Right forelimb (tissue), 1 donor: Measurements from ENCODE around the gene VPS35L.
A peak's percentile ranks its signal among the peaks of the same experiment; 100 is the strongest.
"Not testable (repeated sequence)": the region's sequence is repeated elsewhere in the genome, so short reads cannot be mapped to it uniquely, and the experiment has no call there.

Experiments used
- DNase-seq: peaks from one replicate; pipeline ENCODE4 v3.0.0-alpha.2; 2018

The VPS35L gene

DNA sequence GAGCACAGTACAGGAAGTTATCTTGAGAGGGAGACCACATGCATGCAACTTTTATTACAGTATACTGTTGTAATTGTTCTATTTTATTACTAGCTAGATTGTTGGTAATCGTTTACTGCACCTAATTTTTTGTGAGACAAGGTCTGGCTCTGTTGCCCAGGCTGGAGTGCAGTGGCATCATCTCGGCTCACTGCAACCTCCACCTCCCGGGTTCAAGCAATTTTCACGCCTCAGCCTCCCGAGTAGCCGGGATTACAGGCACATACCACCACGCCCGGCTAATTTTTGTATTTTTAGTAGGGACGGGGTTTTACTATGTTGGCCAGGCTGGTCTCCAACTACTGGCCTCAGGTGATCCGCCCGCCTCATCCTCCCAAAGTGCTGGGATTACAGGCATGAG, 161.2 kb downstream of the VPS35L start:
- DNase-seq = not testable (repeated sequence)

DNA sequence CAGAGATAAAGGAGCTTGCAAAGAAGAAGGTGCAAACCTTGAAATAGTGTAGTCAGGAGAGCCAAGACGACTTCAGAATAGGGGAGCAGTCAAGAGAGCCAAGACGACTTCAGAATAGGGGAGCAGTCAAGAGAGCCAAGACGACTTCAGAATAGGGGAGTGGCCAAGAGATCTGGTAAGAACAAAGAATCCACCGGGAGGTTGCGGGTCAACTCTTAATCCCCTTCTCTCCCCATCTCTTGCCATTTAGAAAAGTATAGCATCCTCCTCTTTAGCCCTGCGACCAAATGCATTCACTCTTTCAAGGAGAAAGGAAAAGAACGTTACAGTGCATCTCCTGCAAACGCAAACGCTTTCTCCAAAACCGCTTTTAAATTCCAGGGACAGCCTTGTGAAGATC, 161.8 kb downstream of the VPS35L start:
- DNase-seq = no peak

DNA sequence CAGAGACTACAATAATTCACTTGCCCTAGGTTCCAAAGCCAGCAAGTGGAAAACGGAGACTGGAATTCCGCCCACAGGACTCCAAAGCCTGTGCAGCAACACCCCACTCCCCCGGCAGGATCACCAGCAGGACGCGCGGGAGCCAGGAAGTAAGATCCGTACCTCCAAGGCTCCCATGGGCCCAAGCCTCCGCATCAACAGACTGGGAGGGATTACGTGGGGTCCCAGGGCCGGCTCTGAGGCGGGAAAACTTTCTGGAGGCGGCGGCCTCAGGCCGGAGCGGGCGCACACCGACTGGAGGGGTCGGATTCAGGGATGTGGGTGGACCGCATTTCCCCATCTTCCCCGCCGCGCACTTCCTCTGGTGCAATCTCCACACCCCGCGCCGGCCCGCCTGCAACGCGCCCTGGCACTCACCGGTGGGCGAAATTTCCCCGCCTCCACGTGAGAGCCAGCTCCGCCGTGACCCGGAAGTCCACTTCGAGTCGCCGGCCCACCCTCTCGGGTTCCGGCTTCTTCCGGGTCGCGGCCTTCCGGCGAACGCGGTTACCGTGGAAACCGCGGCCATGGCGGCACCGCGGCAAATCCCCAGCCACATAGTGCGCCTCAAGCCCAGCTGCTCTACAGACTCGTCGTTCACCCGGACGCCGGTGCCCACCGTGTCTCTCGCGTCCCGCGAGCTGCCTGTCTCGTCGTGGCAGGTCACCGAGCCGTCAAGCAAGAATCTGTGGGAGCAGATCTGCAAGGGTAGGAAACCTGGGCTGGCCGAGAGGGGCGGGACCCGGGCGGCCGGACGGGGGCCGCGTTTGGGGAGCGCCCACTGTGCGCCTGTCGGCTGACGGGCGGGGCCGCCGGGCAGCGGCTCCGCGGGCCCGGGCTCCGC, 162.5 kb downstream of the VPS35L start, which contains the start of the genes IQCK and KNOP1:
TSS of gene IQCK (plus strand) at position 531 of the 883 bp plus-strand sequence. CDS start at position 567, 36 bp downstream.
TSS of gene KNOP1 (minus strand) at position 487 of the 883 bp plus-strand sequence. CDS start 3,192 bp downstream, outside the sequence.
- peak; percentile 93 for DNase-seq

DNA sequence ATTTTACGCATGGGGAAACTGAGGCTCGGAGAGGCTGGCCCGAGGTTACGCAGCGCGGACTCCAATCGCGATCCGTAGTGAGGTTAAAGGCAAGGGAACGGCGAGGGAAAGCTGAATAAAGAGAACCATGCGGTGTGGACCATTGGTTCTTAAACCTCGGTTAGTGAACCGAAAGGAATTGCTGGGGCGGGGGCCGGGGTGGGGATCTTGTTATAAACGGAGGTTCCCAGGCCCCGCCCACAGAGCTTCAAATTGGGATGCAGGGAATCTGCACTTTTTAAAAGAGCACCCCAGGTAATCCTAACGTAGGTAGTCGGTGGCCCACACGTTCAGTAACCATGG, 163.1 kb downstream of the VPS35L start:
- DNase-seq = no peak

DNA sequence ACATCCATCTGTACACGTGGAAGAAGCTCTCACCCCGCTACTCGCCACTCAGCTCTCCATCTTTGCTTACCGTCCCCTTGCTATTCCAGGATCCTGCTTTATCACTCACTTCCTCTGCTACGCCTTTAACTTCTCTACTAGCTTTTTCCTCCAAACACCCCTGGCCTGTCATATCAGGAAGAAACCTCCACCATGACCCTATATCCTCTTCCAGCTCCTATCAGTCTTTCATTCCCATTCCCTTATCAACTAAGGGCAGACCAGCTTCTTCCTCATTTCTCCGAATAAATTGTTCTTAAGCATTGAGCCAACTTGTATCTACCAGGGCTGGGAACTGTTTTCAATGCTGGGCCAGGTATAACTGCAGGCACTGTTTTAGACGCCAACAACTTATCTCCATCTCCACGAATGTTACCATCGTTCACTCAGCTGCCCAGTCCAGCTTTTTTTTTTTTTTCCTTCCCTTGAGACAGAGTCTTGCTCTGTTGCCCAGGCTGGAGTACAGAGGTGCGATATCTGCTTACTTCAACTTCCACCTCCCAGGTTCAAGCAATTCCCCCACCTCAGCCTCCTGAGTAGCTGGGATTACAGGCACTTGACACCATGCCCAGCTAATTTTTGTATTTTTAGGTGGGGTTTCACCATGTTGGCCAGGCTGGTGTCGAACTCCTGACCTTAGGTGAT, 166.9 kb downstream of the VPS35L start:
- DNase-seq = no peak

DNA sequence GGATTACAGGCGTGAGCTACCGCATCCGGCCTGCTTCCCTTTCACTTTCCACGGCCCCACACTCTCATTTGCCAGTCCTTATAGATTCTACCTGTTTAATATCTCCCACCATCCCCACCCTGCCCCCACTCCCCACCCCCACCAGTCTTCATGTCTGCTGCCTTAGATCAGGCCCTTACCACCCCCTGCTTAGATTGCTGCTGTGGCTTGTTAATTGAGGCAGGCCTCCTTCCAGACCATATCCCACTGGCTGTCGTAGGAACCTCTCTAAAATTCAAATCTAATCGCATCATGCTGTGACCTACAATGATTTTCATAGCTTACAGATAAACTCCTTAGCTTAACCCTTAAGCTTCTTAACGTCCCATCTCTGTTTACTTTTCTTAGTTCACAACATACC, 167.5 kb downstream of the VPS35L start:
- no peak for DNase-seq

DNA sequence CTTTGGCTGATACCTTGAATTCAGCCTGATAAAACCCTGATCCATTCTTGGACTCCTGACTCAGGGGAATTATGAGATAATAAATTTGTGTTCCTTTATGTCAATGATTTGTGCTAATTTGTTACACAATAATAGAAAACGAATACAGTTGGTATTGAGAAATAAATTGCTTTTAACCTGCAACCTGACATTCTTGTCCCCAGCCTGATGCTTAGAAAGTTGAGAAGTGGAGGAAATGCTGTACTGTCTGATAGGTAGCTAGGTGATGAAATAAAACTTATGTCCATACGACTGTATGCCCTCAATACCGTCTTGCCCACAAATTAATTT, 173.1 kb downstream of the VPS35L start:
- no peak for DNase-seq

DNA sequence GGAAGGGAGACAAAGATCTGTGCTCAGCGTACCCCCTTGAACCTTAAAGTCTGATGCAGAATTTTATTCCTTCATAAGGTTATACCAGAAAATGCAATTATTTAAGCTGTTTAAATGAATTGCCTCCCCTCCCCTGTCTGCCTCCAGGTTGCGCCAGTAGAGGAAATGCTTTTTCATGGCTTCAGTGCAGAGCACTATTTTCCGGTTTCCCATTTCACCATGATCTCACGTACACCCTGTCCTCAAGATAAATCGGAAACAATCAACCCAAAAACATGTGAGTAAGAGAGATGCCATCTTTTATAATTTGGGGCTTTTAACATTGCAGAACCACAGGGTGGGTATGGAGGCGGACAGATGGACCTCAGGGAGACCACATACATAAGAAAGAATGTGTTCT, 178.0 kb downstream of the VPS35L start:
- DNase-seq = no peak

DNA sequence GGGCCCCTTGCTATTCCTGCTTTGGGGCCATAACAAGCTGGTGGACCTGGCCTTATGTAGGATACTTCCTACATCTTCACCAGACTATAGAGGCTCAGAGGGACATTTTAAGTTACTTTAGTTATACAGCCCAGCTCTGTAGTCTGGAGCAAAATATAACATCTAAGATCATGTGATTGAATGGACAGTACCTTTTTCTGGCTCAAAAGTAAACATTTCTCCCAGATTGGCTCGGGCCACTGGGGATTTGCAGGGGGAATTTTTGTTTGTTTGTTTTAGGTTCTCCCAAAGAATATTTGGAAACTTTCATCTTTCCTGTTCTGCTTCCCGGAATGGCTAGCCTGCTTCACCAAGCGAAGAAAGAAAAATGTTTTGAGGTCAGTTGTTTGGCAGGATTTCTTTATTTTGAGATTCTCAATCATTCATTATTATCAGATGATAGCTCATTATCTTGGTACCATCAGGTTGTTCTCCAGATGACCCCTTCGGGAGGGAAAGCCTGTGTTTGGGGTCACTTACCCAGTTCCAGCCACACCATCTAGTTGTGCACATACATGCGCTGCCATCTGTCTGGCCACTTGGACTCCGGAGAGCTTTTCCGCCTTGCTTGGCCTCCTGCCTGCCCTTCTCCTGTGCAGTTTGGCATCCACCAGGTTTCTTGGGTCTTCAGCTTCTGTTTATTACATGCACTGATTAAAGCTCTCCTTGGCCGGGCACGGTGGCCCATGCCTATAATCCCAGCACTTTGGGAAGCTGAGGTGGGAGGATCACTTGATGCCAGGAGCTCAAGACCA, 179.8 kb downstream of the VPS35L start:
- no peak for DNase-seq

DNA sequence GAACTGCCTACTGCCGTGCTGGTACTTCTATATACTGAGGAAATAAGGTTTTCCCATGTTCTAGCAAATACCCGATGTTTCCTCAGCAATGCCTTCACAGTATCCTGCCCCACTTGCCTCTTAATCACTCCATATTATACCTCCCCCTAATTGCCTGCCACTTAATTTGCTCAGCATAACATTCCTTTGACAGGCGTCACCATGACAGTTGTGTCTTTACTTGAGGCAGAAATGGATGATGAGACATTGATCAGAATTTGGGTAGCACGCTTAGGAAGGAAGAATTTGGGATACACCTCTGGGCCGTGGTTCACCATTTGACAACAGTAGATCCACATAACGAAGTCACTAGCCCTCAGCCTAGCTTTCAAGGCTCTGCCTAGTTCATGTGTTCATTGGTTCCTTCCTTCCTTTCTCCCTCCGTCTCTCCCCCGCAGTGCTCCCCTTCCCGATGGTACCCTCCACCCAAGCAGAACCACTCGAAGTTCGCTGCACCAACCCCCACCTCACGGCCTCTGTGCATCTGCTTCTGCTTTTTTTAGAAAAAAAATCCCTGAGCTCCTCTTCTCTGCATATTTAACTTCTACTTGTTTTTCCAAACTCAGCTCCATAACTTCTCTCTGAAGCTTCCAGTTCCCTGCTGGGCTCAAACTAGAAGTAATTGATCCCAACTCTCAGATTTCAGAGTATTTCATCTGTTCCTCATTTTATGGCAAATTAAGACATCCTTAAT, 182.0 kb downstream of the VPS35L start:
- no peak for DNase-seq

DNA sequence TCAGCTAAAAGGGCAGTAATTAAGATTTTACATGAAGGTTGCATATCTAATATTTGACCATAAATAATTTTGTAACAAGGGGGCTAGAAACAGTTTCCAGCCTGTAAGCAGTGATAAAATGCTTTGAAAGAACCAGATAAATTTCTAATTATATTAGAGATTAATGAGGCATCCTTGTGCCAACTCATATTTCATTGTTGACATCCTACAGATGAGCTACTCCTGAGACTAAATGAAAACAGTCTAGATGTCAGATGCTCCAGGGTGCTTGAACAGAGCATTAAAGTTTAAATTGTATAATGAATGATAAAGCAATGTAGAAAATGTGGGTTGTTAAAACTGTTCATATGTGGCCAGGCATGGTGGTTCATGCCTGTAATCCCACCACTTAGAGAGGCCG, 185.9 kb downstream of the VPS35L start:
- DNase-seq = no peak

DNA sequence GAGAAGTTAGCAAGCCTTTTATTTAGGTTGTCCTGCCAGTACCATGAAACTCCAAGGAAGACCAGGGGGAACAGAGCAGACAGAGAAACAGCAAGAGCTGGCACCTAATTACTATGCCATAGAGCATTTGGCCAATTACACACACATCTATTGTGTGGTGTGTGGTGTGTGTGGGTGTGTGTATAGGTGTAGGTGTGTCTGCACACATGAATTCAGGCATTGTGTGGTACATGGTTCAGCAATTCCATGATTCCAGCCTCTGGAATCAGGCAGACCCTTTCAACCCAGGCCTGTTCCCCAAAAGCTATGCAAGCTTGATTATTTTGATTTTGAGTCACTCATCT, 188.3 kb downstream of the VPS35L start:
- no peak for DNase-seq

DNA sequence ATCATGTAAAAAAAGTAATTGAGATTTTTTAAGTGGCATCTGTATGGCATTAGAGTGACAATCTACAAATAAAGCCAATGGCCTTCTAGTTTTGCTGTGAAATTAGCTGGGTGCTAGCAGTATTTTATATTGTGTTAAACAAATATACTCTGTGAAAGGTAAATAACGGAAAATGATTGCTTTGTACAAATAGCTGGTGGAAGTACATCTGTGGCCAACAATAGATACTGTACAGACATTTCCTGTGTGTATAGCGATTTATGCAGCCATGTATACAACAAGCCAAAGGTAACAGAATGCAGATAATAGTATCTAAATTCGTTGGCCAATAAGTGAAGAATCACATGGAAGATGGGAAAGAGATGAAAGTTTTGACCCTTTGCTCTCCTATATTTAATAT, 189.2 kb downstream of the VPS35L start:
- DNase-seq = no peak

DNA sequence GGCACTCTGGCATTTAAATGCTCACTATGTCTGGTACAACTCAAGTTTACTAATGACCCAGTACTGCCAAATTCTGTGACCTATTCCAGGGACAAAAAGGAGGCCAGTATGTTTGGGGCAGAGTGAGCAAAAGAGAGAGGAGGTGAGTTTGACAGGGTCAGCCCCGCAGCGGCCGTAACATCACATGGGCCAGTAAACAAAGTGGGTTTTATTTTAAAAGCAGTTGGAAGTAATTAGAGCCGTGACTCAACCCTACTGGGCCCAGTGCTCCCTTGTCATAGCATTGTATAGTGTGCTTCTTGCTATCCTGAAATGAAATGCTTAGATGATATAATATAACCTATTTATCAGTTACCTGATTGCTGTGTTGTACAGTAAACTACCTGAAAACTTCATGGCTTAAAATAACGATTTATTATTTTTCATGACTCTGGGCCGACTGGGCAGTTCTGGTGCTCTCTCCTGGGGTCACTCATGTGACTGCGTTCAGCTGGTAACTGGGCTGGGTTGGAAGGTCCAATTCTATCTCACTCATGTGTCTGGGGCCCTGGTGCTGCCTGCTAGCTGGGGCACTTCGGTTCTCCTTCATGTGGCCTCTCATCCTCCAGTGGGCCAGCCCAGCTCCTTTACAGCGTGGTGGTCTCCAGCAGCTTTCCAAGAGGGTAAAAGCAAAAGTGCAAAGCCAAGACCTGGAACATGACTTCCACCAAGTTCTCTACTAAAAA, 189.9 kb downstream of the VPS35L start:
- DNase-seq = no peak

DNA sequence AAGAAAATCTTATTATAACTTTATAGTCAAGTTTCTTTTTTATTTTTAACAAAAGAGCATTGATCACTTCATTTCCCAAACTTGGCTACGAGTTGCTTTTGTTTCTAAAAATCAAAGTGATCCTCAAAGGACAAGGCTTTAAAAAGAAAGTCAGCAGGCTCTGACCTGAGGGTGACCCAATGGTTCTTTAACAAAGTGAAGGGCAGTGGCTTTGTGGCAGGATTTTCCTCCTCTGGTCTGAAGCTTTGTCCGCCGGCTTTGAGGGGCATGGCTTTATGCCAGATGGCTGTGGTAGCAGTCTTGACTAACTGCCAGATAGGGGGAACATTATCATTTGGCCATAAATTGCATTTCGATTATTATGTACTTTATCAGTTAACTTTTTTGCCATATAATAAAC, 191.1 kb downstream of the VPS35L start:
- DNase-seq = no peak

DNA sequence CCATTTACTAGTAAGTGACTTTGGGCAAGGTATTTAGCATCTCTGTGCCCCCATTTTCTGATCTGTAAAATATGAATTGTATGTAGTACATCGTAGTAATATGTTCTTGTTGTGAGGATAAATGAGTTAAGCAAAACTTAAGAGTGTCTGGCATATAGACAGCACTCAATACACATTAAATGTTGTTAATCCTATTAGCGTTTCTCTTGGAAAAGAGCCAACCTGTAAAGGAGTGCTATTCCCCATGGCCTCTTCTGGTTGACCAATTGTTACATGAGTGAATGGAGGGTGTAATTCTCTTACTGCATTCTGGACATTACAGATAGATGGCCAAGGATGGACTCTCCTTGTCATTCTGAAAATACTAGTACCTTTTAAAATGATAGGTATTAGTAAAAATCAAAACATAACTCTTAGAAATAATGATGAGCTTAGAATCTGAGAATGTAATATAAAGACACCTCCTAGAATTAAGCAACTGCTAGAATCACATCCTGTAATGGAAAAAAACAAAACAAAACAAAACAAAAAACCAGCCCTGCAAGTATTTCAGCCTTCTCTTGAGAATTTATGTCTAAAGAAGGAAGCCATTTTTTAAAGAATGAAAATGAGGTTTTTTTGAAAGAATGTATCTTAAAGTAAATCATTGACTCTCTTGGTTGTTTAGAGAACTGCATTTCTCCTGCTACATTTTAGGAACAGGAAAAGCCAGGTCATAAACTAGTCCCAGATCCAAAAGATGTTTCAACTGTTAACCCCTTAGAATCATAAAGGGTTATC, 193.1 kb downstream of the VPS35L start:
- DNase-seq = no peak

DNA sequence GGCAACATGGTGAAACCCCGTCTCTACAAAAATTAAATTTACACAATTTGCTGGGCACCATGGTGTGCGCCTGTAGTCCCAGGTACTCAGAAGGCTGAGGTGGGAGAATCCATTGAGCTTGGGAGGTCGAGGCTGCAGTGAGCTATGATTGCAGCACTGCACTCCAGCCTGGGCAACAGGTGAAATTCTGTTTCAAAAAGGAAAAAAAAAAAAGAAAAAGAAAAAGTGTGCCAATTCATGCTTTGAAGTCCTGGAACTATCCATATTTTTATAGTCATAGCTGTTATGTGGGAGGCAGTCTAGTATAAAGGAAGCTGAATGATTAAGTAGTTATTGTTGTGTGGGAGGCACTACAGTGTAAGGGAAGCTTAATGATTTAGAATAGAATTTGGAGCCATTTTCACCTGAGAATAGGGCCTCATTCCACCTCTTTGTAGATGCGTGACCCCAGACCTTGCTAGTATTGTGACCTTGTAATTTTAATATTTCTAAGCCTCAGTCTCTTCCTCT, 194.1 kb downstream of the VPS35L start:
- DNase-seq = no peak
